Mammary microvascular endothelial cell (primary cell): ENCODE results near the gene JAG1. TPM values are rescaled to one million over a fixed set of nuclear protein-coding genes. Genes with fewer than 3 reads are reported as not detected.

Experiments used
- total RNA-seq: library from RNA; depleted of rRNA; stranded (reverse); fragments of >200 nt; gene quantifications from 2 replicates; pipeline ENCODE4 v1.2.3, GENCODE V29; 2015

The JAG1 gene
- 88.9 and 96.5 TPM in 2 replicates for total RNA-seq

GRCh38 chr20:10673842-10674683 lies at the start of gene JAG1:
TSS of gene JAG1 (minus strand) at chr20:10673999. CDS start at chr20:10673530, 469 bp downstream.

Other genes with a start within 250 kb of the JAG1 start
- 4.8 and 6.2 TPM in 2 replicates for gene MKKS, start 239.8 kb downstream of the JAG1 start, total RNA-seq
- gene SLX4IP, start 238.7 kb downstream of the JAG1 start, total RNA-seq, result 2.5 and 3.1 TPM in 2 replicates